ENCODE measurements around the gene CCDC188. TPM values are rescaled to one million over a fixed set of nuclear protein-coding genes. Genes with fewer than 3 reads are reported as not detected.
A peak's percentile ranks its signal among the peaks of the same experiment; 100 is the strongest.

The CCDC188 gene
- total and polyA plus RNA-seq, 5 experiments from 2014 or later = not detected

DNA sequence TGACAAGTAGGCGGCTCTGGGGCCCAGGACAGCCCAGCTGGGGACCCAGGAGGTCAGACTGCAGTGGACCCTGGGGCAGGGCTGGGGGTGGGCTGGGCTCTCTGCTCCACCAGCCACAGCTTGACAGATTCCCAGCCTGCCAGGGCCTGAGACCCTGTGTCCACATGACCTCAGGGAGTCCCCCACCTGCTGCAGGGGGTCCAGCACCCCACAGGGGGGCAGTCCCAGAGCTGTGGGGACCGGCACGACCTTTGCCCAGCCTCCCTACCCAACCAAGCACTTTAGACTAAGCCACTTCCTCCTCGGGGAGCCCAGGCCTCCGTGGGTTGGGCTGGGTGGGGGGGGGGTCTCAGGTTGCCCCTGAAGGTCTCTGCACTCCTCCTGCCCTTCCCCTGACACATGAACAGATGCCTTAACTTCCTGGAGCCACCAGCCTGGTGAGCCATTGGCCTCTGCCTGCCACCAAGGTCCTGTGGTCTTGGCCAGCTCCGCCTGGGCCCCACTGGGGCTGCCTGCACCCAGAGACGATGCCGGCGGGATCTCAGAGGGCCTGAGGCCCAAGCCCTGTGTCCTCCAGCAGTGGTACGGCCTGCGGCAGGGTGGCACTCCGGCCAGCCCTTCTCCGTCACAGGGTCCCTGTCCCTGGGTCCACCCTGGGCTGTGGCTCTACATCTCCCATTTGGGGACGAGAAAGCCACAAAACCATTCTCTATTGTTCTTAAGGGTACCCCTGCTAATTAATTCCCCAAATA is 3.4 kb downstream of the CCDC188 start:
- POLR2A ChIA-PET = no interaction called here
- ATAC-seq = no peak
- Mint-ChIP-seq H3K4me1 (peaks cover 0 to 2% (median 0%) of the 10 kb centered on the region in 4 donors), H3K27me3 (no peaks in the 10 kb centered on the region), H3K36me3 (peaks cover 0 to 3% (median 0%) of the 10 kb centered on the region in 3 donors), H3K4me3 (no peak overlapping the region), H3K9me3 (no peaks in the 10 kb centered on the region), H3K27ac (peak overlapping the region in 1 of 10 donors; percentile 52)
- DNase-seq = no peak

GRCh38 chr22:20146777-20147176 is 4.1 kb downstream of the CCDC188 start:
- ATAC-seq (no peak), DNase-seq (no peak)
- POLR2A ChIA-PET = no interaction called here
- peaks cover 0 to 3% (median 0%) of the 10 kb centered on the region in 3 donors for H3K36me3 Mint-ChIP-seq
- H3K9me3 Mint-ChIP-seq = no peaks in the 10 kb centered on the region
- H3K4me3 Mint-ChIP-seq = no peak overlapping the region
- H3K4me1 Mint-ChIP-seq = peaks cover 0 to 2% (median 0%) of the 10 kb centered on the region in 4 donors
- no peaks in the 10 kb centered on the region for H3K27me3 Mint-ChIP-seq
- H3K27ac Mint-ChIP-seq = peak overlapping the region in 1 of 10 donors; percentile 51

- Mint-ChIP-seq H3K27ac (no peak overlapping the region), H3K9me3 (no peaks in the 10 kb centered on the region), H3K4me1 (peaks cover 0 to 2% (median 0%) of the 10 kb centered on the region in 4 donors), H3K27me3 (no peaks in the 10 kb centered on the region), H3K36me3 (peaks cover 0 to 3% (median 0%) of the 10 kb centered on the region in 3 donors), H3K4me3 (no peak overlapping the region)
- no peak for ATAC-seq
- DNase-seq = no peak
- POLR2A ChIA-PET = no interaction called here
Observed at GRCh38 chr22:20145832-20146223, 5.0 kb downstream of the CCDC188 start.

DNA sequence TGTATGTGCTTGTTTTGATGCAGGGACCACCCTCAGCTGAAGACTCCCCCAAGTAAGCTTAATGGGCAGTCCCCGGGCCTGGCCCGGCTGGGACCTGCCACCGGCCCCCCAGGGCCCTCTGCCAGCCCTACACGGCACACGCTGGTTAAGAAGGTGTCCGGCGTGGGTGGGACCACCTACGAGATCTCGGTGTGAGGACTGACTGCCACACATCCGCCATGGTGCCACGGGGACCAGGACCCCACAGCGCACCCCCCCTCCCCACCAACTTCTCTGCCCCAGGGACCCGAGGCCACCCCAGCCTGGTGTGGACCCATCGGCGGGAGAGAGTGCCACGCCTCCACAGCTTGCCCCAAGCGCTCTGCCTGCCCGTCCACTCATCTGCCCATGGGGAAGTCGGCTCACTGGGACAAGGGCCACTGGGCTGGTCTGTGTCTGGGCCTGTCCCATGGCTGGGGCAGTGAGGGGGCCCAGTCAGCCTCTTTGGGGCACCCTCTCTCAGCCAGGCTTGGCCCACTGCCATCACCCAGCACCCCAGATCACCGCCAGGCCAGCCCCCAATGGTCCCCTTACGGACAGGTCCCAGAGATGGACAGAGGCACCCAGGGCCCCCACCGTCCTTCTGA is 5.5 kb downstream of the CCDC188 start:
- POLR2A ChIA-PET = no interaction called here
- Mint-ChIP-seq H3K36me3 (peaks cover 0 to 3% (median 0%) of the 10 kb centered on the region in 3 donors), H3K27me3 (no peaks in the 10 kb centered on the region), H3K4me1 (peaks cover 0 to 2% (median 0%) of the 10 kb centered on the region in 4 donors), H3K9me3 (no peaks in the 10 kb centered on the region), H3K27ac (peak overlapping the region in 1 of 10 donors; percentile 40), H3K4me3 (no peak overlapping the region)
- ATAC-seq (no peak), DNase-seq (no peak)

DNA sequence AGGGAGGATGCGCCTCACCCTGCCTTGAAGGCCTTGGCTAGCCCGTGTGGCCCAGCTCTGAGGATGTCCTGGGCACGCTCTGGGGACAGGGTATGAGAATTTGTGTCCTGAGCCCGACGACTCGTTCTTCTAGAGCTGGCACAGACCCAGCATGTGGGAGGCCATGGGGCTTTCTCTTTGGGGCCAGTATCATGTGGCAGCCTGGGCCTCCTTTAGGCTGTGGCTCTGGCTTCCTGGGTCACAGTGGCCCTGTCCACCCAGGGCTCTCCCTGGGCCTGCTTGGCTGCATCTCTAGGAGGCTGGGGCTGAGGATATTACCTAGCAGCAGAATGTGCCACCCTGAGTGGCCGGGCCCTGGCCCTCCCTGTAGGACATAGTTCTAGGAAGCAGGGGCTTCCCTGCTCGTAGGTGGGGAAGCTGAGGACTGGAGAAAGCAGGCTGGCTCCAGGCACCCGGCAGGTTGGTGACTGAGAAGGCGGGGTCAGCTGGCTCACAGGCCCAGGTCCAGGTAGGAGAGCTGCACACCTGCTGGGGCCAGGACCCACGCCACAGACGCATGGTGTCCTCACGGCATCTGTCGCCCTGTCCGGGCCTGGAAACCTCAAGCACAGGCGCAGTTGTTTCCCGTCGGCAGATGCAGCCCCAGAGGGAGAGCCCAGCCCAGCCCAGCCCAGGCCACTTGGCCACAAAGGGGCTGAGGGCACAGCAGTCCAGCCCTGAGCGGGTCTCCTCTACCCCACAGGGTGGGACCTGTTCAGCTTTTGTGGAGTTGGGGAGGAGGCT is 6.8 kb downstream of the CCDC188 start:
- no peaks in the 10 kb centered on the region for H3K27me3 Mint-ChIP-seq
- H3K4me1 Mint-ChIP-seq = peaks cover 0 to 4% (median under 1%) of the 10 kb centered on the region in 4 donors
- ATAC-seq (no peak), DNase-seq (no peak)
- no peak overlapping the region for H3K4me3 Mint-ChIP-seq
- POLR2A ChIA-PET = no interaction called here
- peaks cover 0 to 10% (median 0%) of the 10 kb centered on the region in 3 donors for H3K36me3 Mint-ChIP-seq
- no peak overlapping the region for H3K27ac Mint-ChIP-seq
- no peaks in the 10 kb centered on the region for H3K9me3 Mint-ChIP-seq

DNA sequence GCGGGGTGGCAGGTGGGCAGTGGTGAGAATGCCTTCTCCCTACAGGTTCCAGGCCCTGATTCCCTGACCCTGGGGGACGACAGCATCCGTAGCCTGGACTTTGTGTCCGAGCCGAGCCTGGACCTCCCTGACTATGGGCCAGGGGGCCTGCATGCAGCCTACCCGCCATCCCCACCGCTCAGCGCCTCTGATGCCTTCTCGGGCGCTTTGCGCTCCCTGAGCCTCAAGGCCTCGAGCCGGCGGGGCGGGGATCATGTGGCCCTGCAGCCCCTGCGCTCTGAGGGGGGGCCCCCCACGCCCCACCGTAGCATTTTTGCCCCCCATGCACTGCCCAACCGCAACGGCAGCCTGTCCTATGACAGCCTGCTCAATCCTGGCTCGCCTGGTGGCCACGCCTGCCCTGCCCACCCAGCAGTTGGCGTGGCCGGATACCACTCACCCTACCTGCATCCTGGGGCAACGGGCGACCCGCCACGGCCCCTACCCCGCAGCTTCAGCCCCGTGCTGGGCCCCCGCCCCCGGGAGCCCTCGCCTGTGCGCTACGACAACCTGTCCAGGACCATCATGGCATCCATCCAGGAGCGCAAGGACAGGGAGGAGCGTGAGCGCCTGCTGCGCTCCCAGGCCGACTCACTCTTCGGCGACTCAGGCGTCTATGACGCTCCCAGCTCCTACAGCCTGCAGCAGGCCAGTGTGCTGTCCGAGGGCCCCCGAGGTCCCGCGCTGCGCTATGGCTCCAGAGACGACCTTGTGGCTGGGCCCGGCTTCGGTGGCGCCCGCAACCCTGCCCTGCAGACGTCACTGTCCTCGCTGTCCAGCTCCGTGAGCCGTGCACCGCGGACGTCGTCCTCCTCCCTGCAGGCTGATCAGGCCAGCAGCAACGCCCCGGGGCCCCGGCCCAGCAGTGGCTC is 7.9 kb downstream of the CCDC188 start:
- no peak for ATAC-seq
- H3K4me3 Mint-ChIP-seq = no peak overlapping the region
- no peaks in the 10 kb centered on the region for H3K27me3 Mint-ChIP-seq
- POLR2A ChIA-PET = no interaction called here
- peaks cover 2 to 5% (median 4%) of the 10 kb centered on the region in 4 donors for H3K4me1 Mint-ChIP-seq
- H3K27ac Mint-ChIP-seq = no peak overlapping the region
- H3K9me3 Mint-ChIP-seq = no peaks in the 10 kb centered on the region
- H3K36me3 Mint-ChIP-seq = peaks cover 0 to 10% (median 0%) of the 10 kb centered on the region in 3 donors
- no peak for DNase-seq

- no peak overlapping the region for H3K4me3 Mint-ChIP-seq
- ATAC-seq (no peak), DNase-seq (no peak)
- H3K9me3 Mint-ChIP-seq = no peaks in the 10 kb centered on the region
- POLR2A ChIA-PET = interaction anchor here (0.6 kb wide), 1 partner anchor 15 kb away, joined by 3 read pairs; no protein-coding TSS in a partner anchor
- H3K27ac Mint-ChIP-seq = no peak overlapping the region
- no peaks in the 10 kb centered on the region for H3K27me3 Mint-ChIP-seq
- H3K36me3 Mint-ChIP-seq = peaks cover 0 to 10% (median 0%) of the 10 kb centered on the region in 3 donors
- H3K4me1 Mint-ChIP-seq = peaks cover 7 to 16% (median 12%) of the 10 kb centered on the region in 4 donors
Observed at GRCh38 chr22:20141186-20142077, 9.4 kb downstream of the CCDC188 start.

- no peak overlapping the region for H3K4me3 Mint-ChIP-seq
- POLR2A ChIA-PET = no interaction called here
- H3K27me3 Mint-ChIP-seq = no peaks in the 10 kb centered on the region
- H3K9me3 Mint-ChIP-seq = no peaks in the 10 kb centered on the region
- no peak overlapping the region for H3K27ac Mint-ChIP-seq
- H3K36me3 Mint-ChIP-seq = peaks cover 0 to 10% (median 0%) of the 10 kb centered on the region in 3 donors
- H3K4me1 Mint-ChIP-seq = peaks cover 9 to 19% (median 16%) of the 10 kb centered on the region in 4 donors
- no peak for ATAC-seq
- no peak for DNase-seq
Observed at GRCh38 chr22:20140521-20140964, 10.3 kb downstream of the CCDC188 start.

DNA sequence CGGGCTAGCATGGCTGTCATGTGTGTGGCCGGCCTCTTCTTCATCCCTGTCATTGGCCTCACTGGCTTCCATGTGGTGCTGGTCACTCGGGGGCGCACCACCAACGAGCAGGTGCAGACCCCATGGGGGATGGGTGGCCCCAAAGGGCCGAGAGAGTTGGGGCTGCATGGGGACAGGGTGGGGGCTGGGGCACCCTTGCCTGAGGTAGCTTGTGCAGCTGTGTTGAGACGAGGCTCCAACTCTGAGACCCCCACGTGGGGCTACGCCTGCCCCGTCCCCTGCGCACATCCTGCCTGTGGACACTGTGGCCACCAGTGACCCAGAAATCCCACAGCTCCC is 10.8 kb downstream of the CCDC188 start:
- no peak for DNase-seq
- POLR2A ChIA-PET = no interaction called here

GRCh38 chr22:20139391-20140106 is 11.3 kb downstream of the CCDC188 start:
- peaks cover 0 to 10% (median 0%) of the 10 kb centered on the region in 3 donors for H3K36me3 Mint-ChIP-seq
- H3K4me3 Mint-ChIP-seq = peak overlapping the region in 2 of 10 donors; percentile 29 to 34
- peak overlapping the region in 1 of 10 donors; percentile 22 for H3K27ac Mint-ChIP-seq
- H3K9me3 Mint-ChIP-seq = no peaks in the 10 kb centered on the region
- H3K27me3 Mint-ChIP-seq = no peaks in the 10 kb centered on the region
- DNase-seq = no peak
- peaks cover 10 to 25% (median 20%) of the 10 kb centered on the region in 4 donors for H3K4me1 Mint-ChIP-seq
- no peak for ATAC-seq
- POLR2A ChIA-PET = no interaction called here

More for the DNA sequence above, 10.8 kb downstream of the CCDC188 start:
- Mint-ChIP-seq H3K4me3 (no peak overlapping the region), H3K9me3 (no peaks in the 10 kb centered on the region), H3K36me3 (peaks cover 0 to 10% (median 0%) of the 10 kb centered on the region in 3 donors), H3K27ac (no peak overlapping the region), H3K27me3 (no peaks in the 10 kb centered on the region), H3K4me1 (peaks cover 10 to 21% (median 17%) of the 10 kb centered on the region in 4 donors)
- no peak for ATAC-seq

DNA sequence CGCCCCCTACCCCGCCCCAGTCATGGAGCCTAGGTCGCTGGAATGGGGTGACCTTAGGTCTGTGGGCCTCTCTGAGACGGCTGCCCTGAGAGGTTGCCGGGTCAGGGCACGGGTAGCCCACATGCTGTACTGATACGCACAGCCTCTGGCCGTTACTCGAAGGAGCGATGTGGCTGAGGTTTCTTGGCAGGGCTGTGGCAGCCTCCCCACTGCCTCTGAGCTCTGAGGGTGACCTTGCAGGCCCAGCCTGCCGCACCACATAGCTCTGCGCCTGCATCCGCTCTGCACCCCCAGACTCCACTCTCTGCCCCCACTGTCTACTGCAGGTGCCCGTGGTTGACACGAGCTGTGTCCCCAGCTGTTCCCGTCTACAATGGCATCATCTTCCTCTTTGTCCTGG is 12.0 kb downstream of the CCDC188 start:
- DNase-seq = no peak
- Mint-ChIP-seq H3K36me3 (peaks cover 0 to 8% (median 0%) of the 10 kb centered on the region in 3 donors), H3K4me3 (peak overlapping the region in 1 of 10 donors; percentile 29), H3K27me3 (no peaks in the 10 kb centered on the region), H3K4me1 (peaks cover 10 to 31% (median 24%) of the 10 kb centered on the region in 4 donors), H3K27ac (peak overlapping the region in 2 of 10 donors; percentile 22 to 47), H3K9me3 (no peaks in the 10 kb centered on the region)
- POLR2A ChIA-PET = interaction anchor here (0.6 kb wide), 1 partner anchor 169 kb away, joined by 3 read pairs; no protein-coding TSS in a partner anchor
- no peak for ATAC-seq
